Activated CD4-positive, alpha-beta T cell treated with anti-CD3 and anti-CD28 coated beads, Interleukin-2, amount 50 U/mL, for 24 hours (primary cell): ENCODE measurements around the gene LYRM4.

Experiments
- DNase-seq, 2 donors: peaks; one replicate each; pipeline ENCODE4 v3.0.0-alpha.2; 2020; ENCODE audit warnings: low read depth in 1 of 2, low spot score in 1 of 2

Gene LYRM4

GRCh38 chr6:5205877-5206850, 54.6 kb downstream of the LYRM4 start:
- no peak for DNase-seq

GRCh38 chr6:5205035-5205507, 55.7 kb downstream of the LYRM4 start:
- no peak for DNase-seq

GRCh38 chr6:5204376-5204775, 56.4 kb downstream of the LYRM4 start:
- no peak for DNase-seq

GRCh38 chr6:5203546-5203945, 57.2 kb downstream of the LYRM4 start:
- no peak for DNase-seq

- no peak for DNase-seq
Measured at GRCh38 chr6:5202941-5203340, 57.8 kb downstream of the LYRM4 start.

- DNase-seq = no peak
Measured at GRCh38 chr6:5202206-5202605, 58.5 kb downstream of the LYRM4 start.

- no peak for DNase-seq
Measured at GRCh38 chr6:5201271-5201670, 59.5 kb downstream of the LYRM4 start.

GRCh38 chr6:5199702-5200101, 61.0 kb downstream of the LYRM4 start:
- no peak for DNase-seq

GRCh38 chr6:5199283-5199682, 61.5 kb downstream of the LYRM4 start:
- no peak for DNase-seq

GRCh38 chr6:5197084-5197483, 63.7 kb downstream of the LYRM4 start:
- no peak for DNase-seq

- no peak for DNase-seq
Measured at GRCh38 chr6:5192135-5192794, 68.5 kb downstream of the LYRM4 start.

- no peak for DNase-seq
Measured at GRCh38 chr6:5191722-5192121, 69.0 kb downstream of the LYRM4 start.

- no peak for DNase-seq
Measured at GRCh38 chr6:5191222-5191621, 69.5 kb downstream of the LYRM4 start.

- no peak for DNase-seq
Measured at GRCh38 chr6:5190507-5190906, 70.2 kb downstream of the LYRM4 start.

GRCh38 chr6:5188646-5189045, 72.1 kb downstream of the LYRM4 start:
- no peak for DNase-seq

- no peak for DNase-seq
Measured at GRCh38 chr6:5184878-5185277, 75.9 kb downstream of the LYRM4 start.

GRCh38 chr6:5184218-5184617, 76.5 kb downstream of the LYRM4 start:
- DNase-seq = no peak

GRCh38 chr6:5181510-5182317, 79.0 kb downstream of the LYRM4 start:
- DNase-seq = no peak

- DNase-seq = no peak
Measured at GRCh38 chr6:5180636-5181035, 80.1 kb downstream of the LYRM4 start.

GRCh38 chr6:5179917-5180316, 80.8 kb downstream of the LYRM4 start:
- no peak for DNase-seq

GRCh38 chr6:5178806-5179205, 81.9 kb downstream of the LYRM4 start:
- no peak for DNase-seq
